Ishikawa (cell line): ENCODE measurements around the gene SRRM2.

Experiments used
- CEBPB ChIP-seq: IDR thresholded peaks from 2 replicates; pipeline ENCODE4 v1.6.1; 2012
- CREB1 ChIP-seq: IDR thresholded peaks from 2 replicates; pipeline ENCODE4 v1.6.1; 2012; ENCODE audit warnings: low read depth
- EP300 ChIP-seq: IDR thresholded peaks from 2 replicates; pipeline ENCODE4 v1.6.1; 2012; ENCODE audit warnings: borderline replicate concordance
- FOXM1 ChIP-seq: IDR thresholded peaks from 2 replicates; pipeline ENCODE4 v1.6.1; 2012; ENCODE audit warnings: low read depth, borderline replicate concordance
- NFIC ChIP-seq: IDR thresholded peaks from 2 replicates; pipeline ENCODE4 v1.6.1; 2012
- RAD21 ChIP-seq: IDR thresholded peaks from 2 replicates; pipeline ENCODE4 v1.6.1; 2012; ENCODE audit warnings: low read depth
- REST ChIP-seq: IDR thresholded peaks from 2 replicates; pipeline ENCODE4 v1.6.1; 2012; ENCODE audit warnings: low read depth, mild to moderate bottlenecking
- TAF1 ChIP-seq: IDR thresholded peaks from 2 replicates; pipeline ENCODE4 v1.6.1; 2012; ENCODE audit warnings: low read depth, mild to moderate bottlenecking
- ZBTB7A ChIP-seq: IDR thresholded peaks from 2 replicates; pipeline ENCODE4 v1.6.1; 2012; ENCODE audit warnings: low read depth
- TF ChIP-seq, protein P1 (sequence below): IDR thresholded peaks from 2 replicates; pipeline ENCODE4 v1.6.1; 2012

DNA sequence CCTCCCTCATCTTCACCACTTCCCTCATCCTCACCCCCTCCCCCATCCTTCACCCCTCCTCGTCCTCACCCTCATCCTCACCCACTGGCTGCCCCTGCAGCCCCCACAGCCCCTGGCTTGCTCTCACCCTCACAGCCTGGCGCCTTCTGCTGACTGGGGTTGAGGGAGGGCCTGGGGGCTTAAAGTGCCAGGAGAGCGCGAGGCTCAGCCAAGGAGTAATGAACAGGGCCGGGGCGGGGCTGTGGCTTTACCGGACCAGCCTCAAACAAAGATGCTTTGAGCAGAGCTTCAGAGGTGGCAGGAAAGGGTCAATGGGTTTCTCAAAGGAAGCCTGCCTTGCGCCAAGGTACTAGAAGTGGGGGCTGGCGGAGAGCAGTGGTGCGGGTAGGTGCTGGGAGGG is 35.0 kb downstream of the SRRM2 start, which contains the start of gene PRSS33:
- TF ChIP-seq NFIC (no peak), TAF1 (no peak), EP300 (no peak), REST (no peak), CEBPB (no peak), RAD21 (no peak), CREB1 (no peak), FOXM1 (no peak), ZBTB7A (no peak)
- TF ChIP-seq, protein P1, sequence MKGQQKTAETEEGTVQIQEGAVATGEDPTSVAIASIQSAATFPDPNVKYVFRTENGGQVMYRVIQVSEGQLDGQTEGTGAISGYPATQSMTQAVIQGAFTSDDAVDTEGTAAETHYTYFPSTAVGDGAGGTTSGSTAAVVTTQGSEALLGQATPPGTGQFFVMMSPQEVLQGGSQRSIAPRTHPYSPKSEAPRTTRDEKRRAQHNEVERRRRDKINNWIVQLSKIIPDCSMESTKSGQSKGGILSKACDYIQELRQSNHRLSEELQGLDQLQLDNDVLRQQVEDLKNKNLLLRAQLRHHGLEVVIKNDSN = no peak
